HCT116 (cell line): ENCODE measurements around the gene ETS1. TPM values are rescaled to one million over a fixed set of nuclear protein-coding genes. Genes with fewer than 3 reads are reported as not detected.

Source experiments
- ATAC-seq: fragments of 200-7000 bp; cut with Tn5 transposase; 2 replicates; pipeline ENCODE4 v1.9.1; 2020; ENCODE audit warnings: mild to moderate bottlenecking, moderate library complexity
- BruUV-seq: library from RNA; stranded (reverse); fragments of 400-500 nt; replicated peaks from 2 replicates; lab custom pipeline; 2021; lab: Mats Ljungman, UMichigan
- CTCF ChIA-PET: fragments of 300-600 bp; sonication (Branson Sonifier 250); formaldehyde crosslinking; loops from one replicate; lab custom pipeline; 2021; ENCODE audit warnings: antibody characterized with exemption; lab: Charles Lee
- POLR2A ChIA-PET: fragments of 300-600, 350-600 bp; sonication (Branson Sonifier 250); formaldehyde crosslinking; loops from one replicate; lab custom pipeline; 2021; ENCODE audit warnings: antibody characterized with exemption; lab: Charles Lee
- RAD21 ChIA-PET, 2 experiments: fragments of 300-600 bp; sonication (Branson Sonifier 250); formaldehyde crosslinking; loops; one replicate each; lab custom pipeline; 2023; ENCODE audit warnings: low total read pairs in 2 of 2; ENCODE audit not compliant: uncharacterized antibody in 2 of 2, unreplicated experiment in 2 of 2, low non-redundant PET in 1 of 2; lab: Charles Lee
- DNase-seq: peaks from one replicate; pipeline ENCODE4 v3.0.0-alpha.2; 2010; ENCODE audit warnings: low read depth, low spot score
- H2AFZ ChIP-seq: fragments of 200-600 bp; shearing (Covaris generic), sonication (generic); 2 replicates; pipeline ENCODE4 v1.6.1; 2017; ENCODE audit warnings: low read depth, mixed run types, mixed read lengths, antibody characterized with exemption, low read length; ENCODE audit not compliant: poor library complexity, severe bottlenecking
- H3K27ac ChIP-seq: 2 replicates; pipeline ENCODE4 v1.5.1; 2012; ENCODE audit warnings: low read depth, low read length
- H3K27me3 ChIP-seq: fragments of 200-600 bp; sonication (generic); 2 replicates; pipeline ENCODE4 v1.6.1; 2016; ENCODE audit warnings: mixed run types, low read length, mixed read lengths; ENCODE audit not compliant: insufficient read depth
- H3K36me3 ChIP-seq, 2 experiments: fragments of 200-500 bp in 1 of 2; fragments of 200-600 bp in 1 of 2; sonication (Bioruptor generic) in 1 of 2; sonication (generic) in 1 of 2; 2 replicates each; pipeline versions ENCODE4 v1.5.1 to v1.6.1; 2014 to 2016; ENCODE audit warnings: low read length in 2 of 2, inconsistent platforms in 1 of 2, mixed read lengths in 1 of 2, mixed run types in 1 of 2; ENCODE audit not compliant: insufficient read depth in 2 of 2, control insufficient read depth in 1 of 2
- H3K4me1 ChIP-seq, 2 experiments: fragments of 200-600 bp in 1 of 2; sonication (generic) in 1 of 2; 2 replicates each; pipeline versions ENCODE4 v1.5.1 to v1.6.1; 2012 to 2017; ENCODE audit warnings: low read length in 2 of 2, inconsistent platforms in 1 of 2, mild to moderate bottlenecking in 1 of 2, mixed read lengths in 1 of 2, mixed run types in 1 of 2, moderate library complexity in 1 of 2; ENCODE audit not compliant: insufficient read depth in 2 of 2, control insufficient read depth in 1 of 2
- H3K4me2 ChIP-seq: fragments of 200-600 bp; sonication (generic); 2 replicates; pipeline ENCODE4 v1.6.1; 2017; ENCODE audit warnings: mixed run types, low read length, mixed read lengths
- H3K4me3 ChIP-seq, 2 experiments: fragments of 200-600 bp in 1 of 2; sonication (generic) in 1 of 2; replicated peaks in 1 of 2; 2 replicates each; pipeline ENCODE4 v1.5.1; 2011 to 2016; ENCODE audit warnings: low read length in 2 of 2, control low read depth in 1 of 2, low read depth in 1 of 2, mild to moderate bottlenecking in 1 of 2, mixed read lengths in 1 of 2, mixed run types in 1 of 2
- H3K79me2 ChIP-seq: fragments of 200-600 bp; sonication (generic); 2 replicates; pipeline ENCODE4 v1.6.1; 2017; ENCODE audit warnings: mild to moderate bottlenecking, mixed run types, low read length, moderate library complexity, mixed read lengths; ENCODE audit not compliant: insufficient read depth
- H3K9ac ChIP-seq: fragments of 200-600 bp; sonication (generic); 2 replicates; pipeline ENCODE4 v1.6.1; 2016; ENCODE audit warnings: low read length, mixed read lengths
- H3K9me2 ChIP-seq: fragments of 200-600 bp; sonication (generic), shearing (Covaris generic); 2 replicates; pipeline ENCODE4 v1.6.1; 2017; ENCODE audit warnings: mixed run types, mild to moderate bottlenecking, moderate library complexity; ENCODE audit not compliant: insufficient read depth
- H3K9me3 ChIP-seq, 2 experiments: fragments of 200-500 bp in 1 of 2; fragments of 200-600 bp in 1 of 2; sonication (Bioruptor generic) in 1 of 2; sonication (generic) in 1 of 2; 2 replicates each; pipeline ENCODE4 v1.6.1; 2014 to 2017; ENCODE audit warnings: low read length in 2 of 2, mixed read lengths in 2 of 2, inconsistent platforms in 1 of 2, low read depth in 1 of 2, mild to moderate bottlenecking in 1 of 2, mixed run types in 1 of 2, moderate library complexity in 1 of 2; ENCODE audit not compliant: control insufficient read depth in 1 of 2, insufficient read depth in 1 of 2
- H4K20me1 ChIP-seq: fragments of 200-600 bp; sonication (generic), shearing (Covaris generic); 2 replicates; pipeline ENCODE4 v1.6.1; 2017; ENCODE audit warnings: mixed run types, mild to moderate bottlenecking, moderate library complexity; ENCODE audit not compliant: insufficient read depth
- CBX3 ChIP-seq: IDR thresholded peaks from 2 replicates; pipeline ENCODE4 v1.6.1; 2012; ENCODE audit warnings: low read depth
- CEBPB ChIP-seq: IDR thresholded peaks from 2 replicates; pipeline ENCODE4 v1.6.1; 2012; ENCODE audit warnings: low read depth
- EGR1 ChIP-seq: IDR thresholded peaks from 2 replicates; pipeline ENCODE4 v1.6.1; 2012; ENCODE audit warnings: low read depth
- ELF1 ChIP-seq: IDR thresholded peaks from 2 replicates; pipeline ENCODE4 v1.6.1; 2012; ENCODE audit warnings: low read depth, borderline replicate concordance
- EZH2 ChIP-seq: fragments of 200-600 bp; sonication (generic); IDR thresholded peaks from 2 replicates; pipeline ENCODE4 v1.6.1; 2017; ENCODE audit warnings: antibody characterized with exemption, mixed run types
- FOSL1 ChIP-seq: IDR thresholded peaks from 2 replicates; pipeline ENCODE4 v1.6.1; 2012; ENCODE audit warnings: low read depth
- POLR2A ChIP-seq: IDR thresholded peaks from 2 replicates; pipeline ENCODE4 v1.7.0; 2011; ENCODE audit warnings: borderline replicate concordance; ENCODE audit not compliant: insufficient read depth, insufficient read length; ENCODE audit errors: extremely low read depth
- SIN3A ChIP-seq: IDR thresholded peaks from 2 replicates; pipeline ENCODE4 v1.6.1; 2012; ENCODE audit warnings: low read depth
- TCF7L2 ChIP-seq: IDR thresholded peaks from 2 replicates; pipeline ENCODE4 v1.7.0; 2011; ENCODE audit warnings: borderline replicate concordance, inconsistent platforms; ENCODE audit not compliant: insufficient read depth, insufficient read length; ENCODE audit errors: extremely low read depth
- ZFX ChIP-seq: fragments of 450-650 bp; IDR thresholded peaks from 2 replicates; pipeline ENCODE4 v1.6.1; 2017
- intact Hi-C: fragments of 100-400 bp; cut with micrococcal nuclease; formaldehyde crosslinking; loops from 2 replicates; pipeline ENCODE4 v1.10.0; 2022
- total RNA-seq: library from RNA; stranded (reverse); gene quantifications from one replicate; pipeline ENCODE4 v1.2.1, GENCODE V29; 2021; ENCODE audit not compliant: unreplicated experiment
- TF ChIP-seq, protein P1 (sequence below): IDR thresholded peaks from 2 replicates; pipeline ENCODE4 v1.6.1; 2012
- TF ChIP-seq, protein P2 (sequence below): IDR thresholded peaks from 2 replicates; pipeline ENCODE4 v1.6.1; 2011; ENCODE audit warnings: mild to moderate bottlenecking, low read length, moderate library complexity; ENCODE audit not compliant: insufficient replicate concordance; ENCODE audit errors: extremely low read depth

ETS1 gene
- total RNA-seq, 1 experiment from 2014 or later = 9.2 TPM

DNA sequence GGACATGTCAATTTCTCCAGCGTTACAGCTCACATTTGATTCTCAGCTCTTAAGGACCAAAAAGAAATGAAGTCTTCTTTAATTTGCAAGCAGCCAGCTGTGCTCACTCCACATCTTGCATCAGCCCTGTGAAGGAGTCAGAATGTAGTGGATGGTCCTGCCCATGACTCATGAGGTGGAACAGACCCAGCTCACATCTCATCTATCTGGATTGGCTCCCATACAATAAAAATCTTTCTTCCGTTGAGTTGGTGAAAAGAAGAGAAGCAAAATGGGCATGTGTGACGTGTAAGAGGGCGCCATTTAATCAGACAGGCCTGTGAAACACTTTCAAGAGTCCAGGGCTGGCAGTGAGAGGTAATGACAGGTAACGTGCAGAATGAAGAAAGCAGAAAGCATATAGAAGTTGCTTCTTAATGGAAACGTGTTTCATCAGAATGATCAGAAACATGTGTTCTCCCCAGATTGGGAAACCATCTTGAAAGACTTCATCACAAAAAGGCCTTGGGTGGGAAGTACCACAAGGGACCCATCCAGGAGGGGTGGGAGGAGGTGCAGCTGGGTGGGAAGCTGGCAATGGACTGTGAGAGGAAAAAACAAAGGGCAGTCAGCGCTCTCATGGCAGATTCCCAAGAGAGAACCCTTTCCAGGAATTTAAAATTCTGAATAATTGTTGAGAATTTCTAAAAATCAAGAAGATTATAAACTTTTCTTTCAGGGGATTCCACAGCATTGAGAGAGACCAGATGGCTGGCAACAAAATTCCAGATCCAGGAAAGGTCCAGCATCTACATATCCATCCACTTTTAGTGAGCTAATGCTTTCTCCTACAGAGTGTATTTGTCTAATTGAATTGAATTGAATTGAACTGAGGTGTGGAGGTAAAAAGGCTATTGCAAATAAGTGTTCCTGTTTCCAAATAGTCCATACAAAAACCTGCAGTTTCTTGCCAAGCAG, 57.0 kb downstream of the ETS1 start:
- Histone ChIP-seq H3K27ac (no peak overlapping the region), H3K9me2 (no peaks in the 10 kb centered on the region), H3K4me1 (peaks cover 0 to 4% of the 10 kb centered on the region in 2 experiments; a peak in 2 of 4 replicates), H4K20me1 (no peaks in the 10 kb centered on the region), H3K4me2 (no peak overlapping the region), H2AFZ (no peak overlapping the region), H3K36me3 (no peaks in the 10 kb centered on the region), H3K79me2 (no peaks in the 10 kb centered on the region), H3K9me3 (no peaks in the 10 kb centered on the region), H3K27me3 (0 out of 2 replicates have a peak, but pooled peaks cover 4% of the 10 kb centered on the region), H3K9ac (no peak overlapping the region), H3K4me3 (no peak overlapping the region)
- no peak for DNase-seq
- intact Hi-C loops = no loop called here
- no peak for ATAC-seq
- ChIA-PET RAD21 (no interaction called here), CTCF (no interaction called here), POLR2A (no interaction called here)
- TF ChIP-seq CEBPB = no peak
- TF ChIP-seq, protein P1, sequence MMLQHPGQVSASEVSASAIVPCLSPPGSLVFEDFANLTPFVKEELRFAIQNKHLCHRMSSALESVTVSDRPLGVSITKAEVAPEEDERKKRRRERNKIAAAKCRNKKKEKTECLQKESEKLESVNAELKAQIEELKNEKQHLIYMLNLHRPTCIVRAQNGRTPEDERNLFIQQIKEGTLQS = 0 out of 2 replicates have a peak, but pooled peaks have one; percentile 13
- no TSS peak for BruUV-seq

DNA sequence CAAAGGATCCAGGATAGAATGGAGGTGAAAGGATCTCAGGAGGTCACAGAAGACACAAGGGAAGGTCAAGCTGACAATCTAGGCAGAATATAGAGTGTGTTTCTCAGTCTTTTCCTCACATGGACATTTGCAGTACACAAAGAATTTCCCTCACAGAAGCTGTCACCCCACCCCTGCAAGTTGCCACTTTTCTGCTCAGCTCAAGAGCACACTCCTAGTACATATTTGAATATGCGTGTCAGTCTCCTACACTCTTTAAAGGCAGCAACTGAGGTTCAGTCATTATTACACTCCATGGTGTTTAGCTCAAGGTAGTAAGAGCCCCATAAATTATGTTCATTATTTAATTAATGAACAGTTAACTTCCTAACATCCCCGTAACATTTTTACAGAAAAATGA, 59.1 kb downstream of the ETS1 start:
- ChIA-PET CTCF (no interaction called here), RAD21 (no interaction called here), POLR2A (no interaction called here)
- H3K4me3 ChIP-seq = no peak overlapping the region
- H3K4me1 ChIP-seq = peaks cover 0 to 18% of the 10 kb centered on the region in 2 experiments; a peak in 2 of 4 replicates
- H3K79me2 ChIP-seq = no peaks in the 10 kb centered on the region
- H3K27me3 ChIP-seq = 0 out of 2 replicates have a peak, but pooled peaks cover 4% of the 10 kb centered on the region
- ATAC-seq (no peak), DNase-seq (no peak)
- H3K9ac ChIP-seq = no peak overlapping the region
- no peak overlapping the region for H3K4me2 ChIP-seq
- no peaks in the 10 kb centered on the region for H3K9me3 ChIP-seq
- no peaks in the 10 kb centered on the region for H4K20me1 ChIP-seq
- no peaks in the 10 kb centered on the region for H3K9me2 ChIP-seq
- no peak overlapping the region for H3K27ac ChIP-seq
- intact Hi-C loops = no loop called here
- no TSS peak for BruUV-seq
- TF ChIP-seq EZH2 (no peak), TCF7L2 (no peak), EGR1 (no peak), ZFX (no peak), FOSL1 (no peak), SIN3A (no peak), POLR2A (no peak), CBX3 (no peak), CEBPB (no peak), ELF1 (no peak)
- TF ChIP-seq, protein P2, sequence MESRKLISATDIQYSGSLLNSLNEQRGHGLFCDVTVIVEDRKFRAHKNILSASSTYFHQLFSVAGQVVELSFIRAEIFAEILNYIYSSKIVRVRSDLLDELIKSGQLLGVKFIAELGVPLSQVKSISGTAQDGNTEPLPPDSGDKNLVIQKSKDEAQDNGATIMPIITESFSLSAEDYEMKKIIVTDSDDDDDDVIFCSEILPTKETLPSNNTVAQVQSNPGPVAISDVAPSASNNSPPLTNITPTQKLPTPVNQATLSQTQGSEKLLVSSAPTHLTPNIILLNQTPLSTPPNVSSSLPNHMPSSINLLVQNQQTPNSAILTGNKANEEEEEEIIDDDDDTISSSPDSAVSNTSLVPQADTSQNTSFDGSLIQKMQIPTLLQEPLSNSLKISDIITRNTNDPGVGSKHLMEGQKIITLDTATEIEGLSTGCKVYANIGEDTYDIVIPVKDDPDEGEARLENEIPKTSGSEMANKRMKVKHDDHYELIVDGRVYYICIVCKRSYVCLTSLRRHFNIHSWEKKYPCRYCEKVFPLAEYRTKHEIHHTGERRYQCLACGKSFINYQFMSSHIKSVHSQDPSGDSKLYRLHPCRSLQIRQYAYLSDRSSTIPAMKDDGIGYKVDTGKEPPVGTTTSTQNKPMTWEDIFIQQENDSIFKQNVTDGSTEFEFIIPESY = no peak
- no peaks in the 10 kb centered on the region for H3K36me3 ChIP-seq
- no peak overlapping the region for H2AFZ ChIP-seq
